ENCODE measurements around the gene ZNF496.

Gene ZNF496

DNA sequence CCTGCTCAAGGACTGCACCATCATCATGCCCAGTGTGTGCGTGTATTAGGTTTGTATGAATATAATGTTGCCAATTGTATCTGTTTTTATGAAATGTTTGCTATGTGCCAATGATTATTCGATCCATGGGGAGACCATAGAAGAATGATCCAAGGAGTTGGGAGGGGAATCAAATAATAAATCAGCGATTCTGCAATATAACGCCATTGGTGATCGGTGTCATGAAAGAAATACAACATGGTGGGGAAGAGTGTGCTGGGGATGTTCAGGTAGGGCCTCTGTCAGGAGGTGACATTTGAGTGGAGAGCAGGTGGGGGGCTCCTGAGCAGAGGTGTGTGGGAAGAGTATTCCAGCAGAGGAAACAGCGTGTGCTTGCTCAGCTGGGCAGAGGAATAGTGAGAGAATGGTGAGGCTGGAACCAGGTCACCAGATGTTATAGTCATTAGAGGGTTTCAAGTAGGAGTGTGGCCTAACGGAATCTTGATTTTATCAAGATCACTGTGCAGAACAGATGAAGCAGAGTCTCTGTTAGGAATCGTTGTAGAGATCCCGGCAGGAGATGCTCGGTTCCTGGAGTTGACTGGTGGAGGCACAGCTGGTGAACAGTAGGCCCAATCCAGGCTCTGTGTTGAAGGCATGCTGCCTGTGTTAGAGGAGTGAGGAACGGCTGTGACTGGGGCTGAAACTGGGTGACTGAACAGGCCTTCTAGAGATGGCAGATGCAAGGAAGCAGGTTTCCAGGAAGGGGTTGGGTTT lies 2.9 kb upstream of the ZNF496 start:
- Histone ChIP-seq H3K36me3 (replicated peaks) (peaks cover 3% of the 10 kb centered on the region), H3K27me3 (replicated peaks) (no peaks in the 10 kb centered on the region), H3K27ac (no peak overlapping the region), H3K4me3 (ENCODE audit: low read depth, low read length) (no peak overlapping the region)
- no peak for DNase-seq
- in situ Hi-C loops (cut with HindIII; ENCODE audit: low pct_ligation_motif_present, low sequenced_read_pairs): no loop called here
- TF ChIP-seq, protein P1, sequence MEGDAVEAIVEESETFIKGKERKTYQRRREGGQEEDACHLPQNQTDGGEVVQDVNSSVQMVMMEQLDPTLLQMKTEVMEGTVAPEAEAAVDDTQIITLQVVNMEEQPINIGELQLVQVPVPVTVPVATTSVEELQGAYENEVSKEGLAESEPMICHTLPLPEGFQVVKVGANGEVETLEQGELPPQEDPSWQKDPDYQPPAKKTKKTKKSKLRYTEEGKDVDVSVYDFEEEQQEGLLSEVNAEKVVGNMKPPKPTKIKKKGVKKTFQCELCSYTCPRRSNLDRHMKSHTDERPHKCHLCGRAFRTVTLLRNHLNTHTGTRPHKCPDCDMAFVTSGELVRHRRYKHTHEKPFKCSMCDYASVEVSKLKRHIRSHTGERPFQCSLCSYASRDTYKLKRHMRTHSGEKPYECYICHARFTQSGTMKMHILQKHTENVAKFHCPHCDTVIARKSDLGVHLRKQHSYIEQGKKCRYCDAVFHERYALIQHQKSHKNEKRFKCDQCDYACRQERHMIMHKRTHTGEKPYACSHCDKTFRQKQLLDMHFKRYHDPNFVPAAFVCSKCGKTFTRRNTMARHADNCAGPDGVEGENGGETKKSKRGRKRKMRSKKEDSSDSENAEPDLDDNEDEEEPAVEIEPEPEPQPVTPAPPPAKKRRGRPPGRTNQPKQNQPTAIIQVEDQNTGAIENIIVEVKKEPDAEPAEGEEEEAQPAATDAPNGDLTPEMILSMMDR (IDR thresholded peaks at IDR 0.05; ENCODE audit: low read depth, low read length, missing control alignments): no peak

DNA sequence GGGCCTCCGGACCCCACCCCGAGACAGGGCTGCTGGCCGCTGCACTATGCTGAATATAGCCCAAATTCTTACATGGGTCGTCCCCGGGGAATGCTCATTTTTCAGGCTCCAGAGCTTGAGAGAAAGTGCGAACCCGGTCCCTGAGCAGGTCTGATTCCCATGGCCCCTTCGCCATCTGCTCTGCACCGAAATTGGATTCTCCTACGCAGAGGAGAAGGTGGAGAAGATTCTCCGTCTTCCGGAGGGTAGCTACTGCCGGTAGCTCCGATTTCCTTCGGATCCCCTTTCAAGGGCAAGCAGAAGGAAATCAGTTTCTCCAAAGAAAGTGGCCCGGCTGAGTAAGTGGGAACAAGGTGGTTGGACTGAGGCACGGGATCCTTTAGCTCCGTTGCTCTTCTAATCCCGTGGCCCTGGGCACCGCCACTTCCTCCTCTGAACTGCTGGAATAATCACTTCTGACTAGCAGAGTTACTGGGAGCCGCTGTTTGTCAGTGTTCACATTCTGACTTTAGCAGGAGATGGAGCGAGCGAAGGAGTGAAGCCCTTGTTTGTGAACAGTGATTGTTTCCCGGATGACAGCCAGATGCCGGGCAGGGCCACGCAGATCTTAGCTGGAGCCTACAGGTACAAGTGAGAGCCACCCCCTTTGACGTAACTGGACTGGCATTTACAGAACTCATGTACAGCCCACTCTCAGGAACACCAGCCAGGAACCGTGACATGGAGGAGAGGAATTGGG lies 1.1 kb upstream of the ZNF496 start:
- TF ChIP-seq, protein P1 (IDR thresholded peaks at IDR 0.05; ENCODE audit: low read depth, low read length, missing control alignments): no peak
- in situ Hi-C loops (cut with HindIII; ENCODE audit: low pct_ligation_motif_present, low sequenced_read_pairs): no loop called here
- peak overlapping the region; percentile 75 for H3K27ac ChIP-seq
- peak overlapping the region; percentile 86 for H3K4me3 ChIP-seq (ENCODE audit: low read depth, low read length)
- no peak for DNase-seq
- no peaks in the 10 kb centered on the region for H3K27me3 ChIP-seq (replicated peaks)
- H3K36me3 ChIP-seq (replicated peaks): peaks cover 18% of the 10 kb centered on the region

- DNase-seq: no peak
- H3K27ac ChIP-seq: peak overlapping the region; percentile 75
- H3K4me3 ChIP-seq (ENCODE audit: low read depth, low read length): peak overlapping the region; percentile 86
- in situ Hi-C loops (cut with HindIII; ENCODE audit: low pct_ligation_motif_present, low sequenced_read_pairs): no loop called here
- TF ChIP-seq, protein P1 (IDR thresholded peaks at IDR 0.05; ENCODE audit: low read depth, low read length, missing control alignments): no peak
- H3K27me3 ChIP-seq (replicated peaks): no peaks in the 10 kb centered on the region
- peaks cover 24% of the 10 kb centered on the region for H3K36me3 ChIP-seq (replicated peaks)
Measured at GRCh38 chr1:247332215-247332622, 552 bp upstream of the ZNF496 start.

GRCh38 chr1:247331172-247331524 lies 519 bp downstream of the ZNF496 start:
- TF ChIP-seq, protein P1 (IDR thresholded peaks at IDR 0.05; ENCODE audit: low read depth, low read length, missing control alignments): no peak
- Histone ChIP-seq H3K27me3 (replicated peaks) (no peaks in the 10 kb centered on the region), H3K4me3 (ENCODE audit: low read depth, low read length) (peak overlapping the region; percentile 86), H3K27ac (peak overlapping the region; percentile 75), H3K36me3 (replicated peaks) (peaks cover 31% of the 10 kb centered on the region)
- DNase-seq: peak; percentile 66
- in situ Hi-C loops (cut with HindIII; ENCODE audit: low pct_ligation_motif_present, low sequenced_read_pairs): no loop called here

- peaks cover 32% of the 10 kb centered on the region for H3K36me3 ChIP-seq (replicated peaks)
- TF ChIP-seq, protein P1 (IDR thresholded peaks at IDR 0.05; ENCODE audit: low read depth, low read length, missing control alignments): no peak
- in situ Hi-C loops (cut with HindIII; ENCODE audit: low pct_ligation_motif_present, low sequenced_read_pairs): no loop called here
Measured at GRCh38 chr1:247330548-247331171, 1.0 kb downstream of the ZNF496 start.

More at GRCh38 chr1:247330548-247331171, 1.0 kb downstream of the ZNF496 start:
- Histone ChIP-seq H3K4me3 (ENCODE audit: low read depth, low read length) (peak overlapping the region; percentile 86), H3K27me3 (replicated peaks) (no peaks in the 10 kb centered on the region), H3K27ac (peak overlapping the region; percentile 75)
- no peak for DNase-seq

All from brain microvascular endothelial cell (primary cell).